ENCODE measurements around the gene KCNMA1. TPM values are rescaled to one million over a fixed set of nuclear protein-coding genes. Genes with fewer than 3 reads are reported as not detected.

KCNMA1 gene
- total RNA-seq, 1 experiment from 2014 or later = 0.49 TPM

GRCh38 chr10:76976142-76976541 lies 661.5 kb downstream of the KCNMA1 start:
- no TSS peak for BruUV-seq (replicated peaks)
- no peak overlapping the region for H3K4me2 ChIP-seq (ENCODE audit: low read length)
- CTCF ChIA-PET = no interaction called here
- H3K4me3 ChIP-seq (replicated peaks in 1 of 2; ENCODE audit: low read depth in 1 of 2, low read length in 2 of 2) = no peak overlapping the region
- H3K4me1 ChIP-seq (ENCODE audit: control insufficient read depth in 1 of 2, insufficient read depth in 2 of 2, low read length in 2 of 2) = no peaks in the 10 kb centered on the region
- H3K79me2 ChIP-seq (ENCODE audit: insufficient read depth, low read length) = no peaks in the 10 kb centered on the region
- POLR2A ChIA-PET = no interaction called here
- no peaks in the 10 kb centered on the region for H4K20me1 ChIP-seq (ENCODE audit: insufficient read depth)
- TF ChIP-seq REST (IDR thresholded peaks at IDR 0.05; ENCODE audit: low read depth) (no peak), ZFX (IDR thresholded peaks at IDR 0.05) (no peak), POLR2A (IDR thresholded peaks at IDR 0.05; ENCODE audit: borderline replicate concordance, extremely low read depth, insufficient read depth, insufficient read length) (no peak), CBX3 (IDR thresholded peaks at IDR 0.05; ENCODE audit: low read depth) (no peak), ATF3 (IDR thresholded peaks at IDR 0.05) (no peak)
- no peak overlapping the region for H3K27ac ChIP-seq (ENCODE audit: low read depth, low read length)
- DNase-seq (ENCODE audit: low read depth, low spot score) = no peak
- no peak for ATAC-seq
- H2AFZ ChIP-seq (ENCODE audit: low read depth, low read length, poor library complexity, severe bottlenecking) = no peak overlapping the region
- H3K9me2 ChIP-seq (ENCODE audit: insufficient read depth) = no peaks in the 10 kb centered on the region
- no peaks in the 10 kb centered on the region for H3K9me3 ChIP-seq (ENCODE audit: control insufficient read depth in 1 of 2, insufficient read depth in 1 of 2, low read depth in 1 of 2, low read length in 2 of 2)
- H3K36me3 ChIP-seq (ENCODE audit: control insufficient read depth in 1 of 2, insufficient read depth in 2 of 2, low read length in 2 of 2) = no peaks in the 10 kb centered on the region
- no peak overlapping the region for H3K9ac ChIP-seq (ENCODE audit: low read length)
- H3K27me3 ChIP-seq (ENCODE audit: insufficient read depth, low read length) = peaks cover 69% of the 10 kb centered on the region
- intact Hi-C loops (cut with micrococcal nuclease) = no loop called here
- RAD21 ChIA-PET (ENCODE audit: low non-redundant PET in 1 of 2, low total read pairs in 2 of 2, uncharacterized antibody in 2 of 2, unreplicated experiment in 2 of 2) = no interaction called here

- Histone ChIP-seq H3K9ac (ENCODE audit: low read length) (no peak overlapping the region), H3K4me2 (ENCODE audit: low read length) (no peak overlapping the region), H2AFZ (ENCODE audit: low read depth, low read length, poor library complexity, severe bottlenecking) (no peak overlapping the region), H3K27ac (ENCODE audit: low read depth, low read length) (no peak overlapping the region), H3K27me3 (ENCODE audit: insufficient read depth, low read length) (peaks cover 64% of the 10 kb centered on the region), H3K4me1 (ENCODE audit: control insufficient read depth in 1 of 2, insufficient read depth in 2 of 2, low read length in 2 of 2) (no peaks in the 10 kb centered on the region), H3K9me3 (ENCODE audit: control insufficient read depth in 1 of 2, insufficient read depth in 1 of 2, low read depth in 1 of 2, low read length in 2 of 2) (no peaks in the 10 kb centered on the region), H4K20me1 (ENCODE audit: insufficient read depth) (no peaks in the 10 kb centered on the region), H3K9me2 (ENCODE audit: insufficient read depth) (no peaks in the 10 kb centered on the region), H3K36me3 (ENCODE audit: control insufficient read depth in 1 of 2, insufficient read depth in 2 of 2, low read length in 2 of 2) (no peaks in the 10 kb centered on the region), H3K4me3 (replicated peaks in 1 of 2; ENCODE audit: low read depth in 1 of 2, low read length in 2 of 2) (no peak overlapping the region), H3K79me2 (ENCODE audit: insufficient read depth, low read length) (no peaks in the 10 kb centered on the region)
- POLR2A ChIA-PET = no interaction called here
- ATAC-seq (no peak), DNase-seq (ENCODE audit: low read depth, low spot score) (no peak)
- RAD21 ChIA-PET (ENCODE audit: low non-redundant PET in 1 of 2, low total read pairs in 2 of 2, uncharacterized antibody in 2 of 2, unreplicated experiment in 2 of 2) = no interaction called here
- intact Hi-C loops (cut with micrococcal nuclease) = no loop called here
- no TSS peak for BruUV-seq (replicated peaks)
- CTCF ChIA-PET = no interaction called here
- TF ChIP-seq JUND (IDR thresholded peaks at IDR 0.05) = no peak
- TF ChIP-seq POLR2AphosphoS5 (IDR thresholded peaks at IDR 0.05; ENCODE audit: low read depth, low read length) = no peak
- TF ChIP-seq ZBTB33 (IDR thresholded peaks at IDR 0.05; ENCODE audit: extremely low read depth, insufficient replicate concordance, low read length) = no peak
- no peak for TF ChIP-seq RAD21 (IDR thresholded peaks at IDR 0.05; ENCODE audit: low read depth)
- no peak for TF ChIP-seq ZFX (IDR thresholded peaks at IDR 0.05)
- TF ChIP-seq ZNF274 (IDR thresholded peaks at IDR 0.05; ENCODE audit: low read depth, low read length) = no peak
- no peak for TF ChIP-seq REST (IDR thresholded peaks at IDR 0.05; ENCODE audit: low read depth)
- no peak for TF ChIP-seq SIN3A (IDR thresholded peaks at IDR 0.05; ENCODE audit: low read depth)
- no peak for TF ChIP-seq MAX (IDR thresholded peaks at IDR 0.05)
Observed at GRCh38 chr10:76975126-76975525, 662.5 kb downstream of the KCNMA1 start.

All from HCT116 (cell line).